Fibroblast of skin of right biceps (primary cell): ENCODE results near the gene ARSB.
"Not testable (repeated sequence)": the region's sequence is repeated elsewhere in the genome, so short reads cannot be mapped to it uniquely, and the experiment has no call there.

Experiments
- DNase-seq: peaks from one replicate; pipeline ENCODE4 v3.0.0-alpha.2; 2013

The ARSB gene

DNA sequence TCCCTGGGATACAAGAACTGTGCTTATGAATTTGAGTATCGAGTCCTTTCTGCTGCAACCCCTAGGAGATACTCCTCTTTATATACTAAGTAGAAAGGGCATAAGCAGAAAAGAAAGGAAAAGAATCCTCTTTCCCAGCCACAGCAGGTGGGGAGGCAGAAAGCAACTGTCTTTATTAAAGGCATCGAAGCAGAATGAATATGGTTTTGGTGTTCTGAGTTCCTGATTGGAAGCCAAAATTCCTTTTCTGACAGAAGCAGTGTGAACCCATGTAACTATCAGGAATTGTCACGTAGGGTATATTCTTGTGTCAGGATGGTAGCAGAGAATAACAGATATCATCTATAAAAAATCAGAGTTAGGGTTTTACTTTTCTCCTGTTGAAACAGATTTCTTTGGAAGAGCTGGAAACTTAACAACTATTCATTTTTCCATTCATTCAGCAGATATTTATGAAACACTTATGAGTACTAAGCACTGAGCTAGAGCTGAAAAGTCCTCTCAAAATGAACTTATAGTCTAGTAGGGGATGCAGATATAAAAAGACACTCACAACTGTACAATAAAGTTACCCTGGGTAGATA, 240.1 kb downstream of the ARSB start:
- no peak for DNase-seq

- no peak for DNase-seq
Measured at GRCh38 chr5:78741019-78741418, 244.1 kb downstream of the ARSB start.

DNA sequence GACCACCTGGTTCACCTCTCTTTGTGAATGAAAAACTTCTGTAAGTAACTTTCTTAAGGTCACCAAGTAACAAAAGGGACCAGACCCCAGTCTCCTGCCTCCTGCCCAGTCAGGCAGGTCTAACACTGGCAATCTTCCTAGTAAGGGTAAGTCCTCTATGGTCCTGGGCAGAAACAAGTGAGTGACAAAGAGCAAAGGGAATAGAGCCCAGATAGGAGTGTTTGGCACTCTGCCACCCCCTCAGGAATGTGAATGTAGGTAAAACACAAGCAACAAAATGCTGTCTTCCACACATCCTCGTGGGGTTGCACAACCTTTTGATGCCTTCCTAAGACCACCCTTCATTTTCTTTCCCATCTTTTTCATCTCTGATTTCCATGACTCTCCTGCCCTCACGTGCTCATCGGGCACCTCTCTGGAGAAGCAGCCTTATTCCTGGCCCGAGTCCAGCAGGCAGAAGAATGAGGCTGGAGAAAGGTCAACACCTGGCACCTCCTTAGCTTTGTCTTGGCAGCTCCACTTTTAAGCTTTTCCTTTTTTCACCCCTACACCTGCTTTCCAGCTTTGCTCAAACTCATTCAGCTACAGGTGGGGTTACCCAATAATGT, 246.3 kb downstream of the ARSB start:
- DNase-seq, result no peak

GRCh38 chr5:78738104-78738503, 247.0 kb downstream of the ARSB start:
- no peak for DNase-seq

DNA sequence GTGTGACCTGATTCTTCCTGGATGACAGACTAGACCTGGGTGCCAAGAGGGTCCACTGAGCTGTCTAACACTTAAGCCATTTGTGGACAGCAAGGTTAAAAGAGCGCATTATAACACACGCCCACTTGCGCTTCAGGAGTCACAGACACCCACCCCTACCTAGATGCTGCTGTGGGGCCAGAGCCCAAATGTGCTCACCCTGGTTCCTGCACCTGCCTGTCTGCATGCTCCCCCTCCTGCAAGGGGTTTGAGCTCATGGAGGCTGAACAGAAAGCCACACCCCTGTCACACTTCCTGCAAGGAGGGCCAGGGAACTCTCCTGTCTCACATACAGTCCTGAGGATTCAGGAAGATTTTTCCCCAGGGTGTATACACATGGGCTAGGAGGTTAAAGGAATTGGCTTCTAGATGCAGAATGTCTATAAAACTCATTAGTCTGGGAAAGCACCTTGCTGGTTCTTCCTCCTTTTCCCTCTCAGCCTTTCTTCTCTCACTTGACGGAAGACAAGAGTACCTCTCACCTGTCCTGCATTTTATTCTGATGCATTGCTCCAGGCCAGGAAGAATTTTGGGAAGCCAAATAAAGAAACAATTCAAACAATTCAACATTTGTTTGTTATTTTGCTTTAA, 249.2 kb downstream of the ARSB start:
- DNase-seq, result no peak

GRCh38 chr5:78734950-78735349, 250.2 kb downstream of the ARSB start:
- DNase-seq, result no peak

DNA sequence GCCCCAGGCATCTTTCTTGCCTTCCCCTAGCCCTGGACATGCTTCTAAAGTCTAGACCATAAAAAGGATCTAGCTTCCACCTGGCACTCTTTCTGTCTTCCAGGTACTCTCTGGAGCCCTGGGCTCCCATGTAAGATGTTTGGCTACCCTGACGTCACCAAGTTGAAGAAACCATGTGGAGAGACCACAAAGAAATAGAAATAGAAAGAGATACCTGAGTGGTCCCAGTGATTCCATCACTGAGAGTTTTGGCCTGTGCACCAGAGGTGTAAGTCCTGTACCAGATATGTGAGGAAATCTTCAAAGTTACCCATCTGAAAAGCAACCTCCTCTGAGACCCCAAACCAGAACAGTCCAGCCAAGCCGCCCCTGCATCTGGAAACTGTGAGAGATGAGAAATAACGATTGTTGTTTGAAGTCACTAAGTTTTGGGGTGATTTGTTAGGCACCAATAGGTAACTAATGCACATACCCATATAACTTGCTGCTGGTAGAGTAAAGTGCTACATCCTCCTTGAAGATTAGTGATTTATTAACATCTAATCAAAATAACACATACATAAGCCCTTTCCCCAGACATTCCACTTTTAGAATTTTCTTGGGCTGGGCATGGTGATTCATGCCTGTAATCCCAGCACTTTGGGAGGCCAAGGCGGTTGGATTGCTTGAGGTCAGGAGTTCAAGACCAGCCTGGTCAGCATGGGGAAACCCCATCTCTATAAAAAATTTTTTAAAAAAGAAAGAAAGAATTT, 250.8 kb downstream of the ARSB start:
- DNase-seq, result no peak

DNA sequence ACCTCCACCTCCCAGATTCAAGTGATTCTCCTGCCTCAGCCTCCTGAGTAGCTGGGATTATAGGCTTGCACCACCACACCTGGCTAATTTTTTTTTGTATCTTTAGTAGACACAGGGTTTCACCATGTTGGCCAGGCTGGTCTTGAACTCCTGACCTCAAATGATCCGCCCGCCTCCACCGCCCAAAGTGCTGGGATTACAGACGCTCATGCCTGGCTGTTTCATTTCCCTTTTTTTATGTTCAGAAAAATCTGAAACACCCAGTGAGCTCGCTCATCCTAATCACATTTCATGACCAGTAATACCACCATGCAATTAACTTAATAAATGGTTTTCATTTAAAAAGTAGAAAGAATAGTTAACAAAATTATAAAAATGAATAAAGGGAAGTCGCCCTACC, 252.4 kb downstream of the ARSB start:
- not testable (repeated sequence) for DNase-seq

DNA sequence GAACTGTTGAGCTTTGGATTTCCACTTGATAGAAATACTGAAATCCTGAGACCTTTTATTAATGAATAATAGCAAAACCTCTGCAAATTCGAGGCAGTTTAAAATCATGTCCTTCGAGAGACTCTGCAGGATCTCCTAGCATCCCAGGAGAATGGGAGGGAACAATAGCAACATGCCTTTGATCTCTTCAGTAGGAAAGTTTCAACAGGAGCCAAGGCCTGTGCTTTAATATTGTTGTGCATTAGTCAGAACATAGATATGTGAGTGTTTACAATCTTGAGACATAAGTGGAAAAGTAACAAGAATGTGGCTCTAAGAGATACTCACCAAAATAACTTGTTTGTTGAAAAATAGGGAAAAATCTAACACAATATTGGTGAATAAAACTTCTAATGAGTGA, 253.2 kb downstream of the ARSB start:
- DNase-seq, result no peak

- DNase-seq, result no peak
Measured at GRCh38 chr5:78730300-78731094, 254.6 kb downstream of the ARSB start.

GRCh38 chr5:78727786-78728761, 257.0 kb downstream of the ARSB start:
- DNase-seq, result no peak
